Testis (tissue), 3 donors: ENCODE results near the gene VPS37B. TPM values are rescaled to one million over a fixed set of nuclear protein-coding genes. Genes with fewer than 3 reads are reported as not detected.

ENCODE experiments used
- DNase-seq: peaks from one replicate; pipeline ENCODE4 v3.0.0-alpha.2; 2019
- H3K27ac ChIP-seq, 2 donors: fragments of 200-600 bp; sonication (generic); one replicate each; pipeline ENCODE4 v1.5.1; 2019
- H3K27me3 ChIP-seq: fragments of 200-600 bp; sonication (generic); one replicate; pipeline ENCODE4 v1.5.1; 2019
- H3K36me3 ChIP-seq: fragments of 200-600 bp; sonication (generic); one replicate; pipeline ENCODE4 v1.5.1; 2017; ENCODE audit warnings: low read depth; ENCODE audit errors: missing control alignments
- H3K4me1 ChIP-seq: fragments of 200-600 bp; sonication (generic); one replicate; pipeline ENCODE4 v1.5.1; 2019
- H3K4me3 ChIP-seq, 2 donors: fragments of 200-600 bp; sonication (generic); one replicate each; pipeline ENCODE4 v1.5.1; 2017 to 2019
- H3K9me3 ChIP-seq: fragments of 200-600 bp; sonication (generic); one replicate; pipeline ENCODE4 v1.5.1; 2017
- POLR2A ChIP-seq: fragments of 450-650 bp; IDR thresholded peaks from one replicate; pipeline ENCODE4 v1.6.1; 2017; ENCODE audit warnings: antibody characterized with exemption, mild to moderate bottlenecking, moderate library complexity
- WGBS, 2 donors: methylation state at CpG; one replicate each; pipeline ENCODE4 v1.1.5; 2018; 5-methylcytosine and 5-hydroxymethylcytosine counted together
- intact Hi-C: fragments of 100-400 bp; cut with DNase I; formaldehyde crosslinking; loops from one replicate; pipeline ENCODE4 v1.15.1; 2023; ENCODE audit warnings: low total_unique reads
- polyA plus RNA-seq: library from polyadenylated mRNA; stranded (reverse); fragments of 350-450 nt; fragmentation: Illumina TruSeq; extraction: RNeasy Lipid Tissue Mini Kit (QIAGEN cat#74804); gene quantifications from one replicate; pipeline ENCODE4 v1.2.3, GENCODE V29; 2014; ENCODE audit warnings: low read depth, low replicate concordance; ENCODE audit not compliant: insufficient read depth
- total RNA-seq, 2 donors: library from RNA; depleted of rRNA; stranded (reverse); fragments of >200 nt; gene quantifications; one replicate each; pipeline ENCODE4 v1.2.3, GENCODE V29; 2016
- TF ChIP-seq, protein P1 (sequence below), 3 experiments: fragments of 450-650 bp in 2 of 3; fragments of 200-600 bp in 1 of 3; sonication (generic) in 1 of 3; IDR thresholded peaks; one replicate each; pipeline ENCODE4 v1.5.1; 2016 to 2019; ENCODE audit warnings: antibody characterized with exemption in 3 of 3, mild to moderate bottlenecking in 2 of 3, moderate library complexity in 1 of 3

VPS37B gene
- total and polyA plus RNA-seq, 3 donors from 2014 or later = 38.0 to 90.1 (median 75.8) TPM

DNA sequence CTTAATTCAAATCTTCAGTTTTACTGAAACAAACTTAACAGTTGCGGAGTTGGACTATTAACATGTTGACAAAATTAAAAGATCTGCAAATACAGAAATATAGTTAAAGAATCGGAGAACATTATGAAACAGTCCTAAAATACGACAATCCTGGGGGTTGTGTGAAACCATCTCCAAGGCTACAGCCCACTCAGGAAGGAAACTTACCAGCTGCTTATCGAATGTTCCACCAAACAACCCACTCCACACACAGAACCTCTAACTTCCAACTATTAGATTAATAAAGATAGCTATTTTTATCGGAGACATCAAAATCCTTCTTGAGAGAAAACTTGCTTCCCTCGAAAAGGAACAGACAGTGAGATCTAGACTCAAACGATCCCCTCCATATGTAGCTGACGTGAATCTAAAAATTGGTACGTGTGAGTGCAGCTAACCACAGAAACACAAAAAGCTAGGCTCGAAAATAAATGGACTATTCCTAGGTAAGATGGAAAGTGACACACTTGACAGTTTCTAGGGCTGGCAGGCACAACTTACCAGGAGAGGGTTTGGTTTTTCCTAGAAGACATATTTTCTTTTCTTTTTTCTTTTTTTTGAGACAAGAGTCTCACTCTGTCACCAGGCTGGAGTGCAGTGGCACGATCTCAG, 12.9 kb downstream of the VPS37B start:
- DNase-seq = no peak
- no peaks in the 10 kb centered on the region for H3K9me3 ChIP-seq
- peaks cover 30% of the 10 kb centered on the region for H3K4me1 ChIP-seq
- no peak overlapping the region for H3K4me3 ChIP-seq
- intact Hi-C loops = no loop called here
- no peaks in the 10 kb centered on the region for H3K36me3 ChIP-seq
- 64 to 68% methylated on average over 11 of the region's 11 CpGs for WGBS, 2 donors
- H3K27ac ChIP-seq = no peak overlapping the region
- TF ChIP-seq POLR2A = no peak
- TF ChIP-seq, protein P1, sequence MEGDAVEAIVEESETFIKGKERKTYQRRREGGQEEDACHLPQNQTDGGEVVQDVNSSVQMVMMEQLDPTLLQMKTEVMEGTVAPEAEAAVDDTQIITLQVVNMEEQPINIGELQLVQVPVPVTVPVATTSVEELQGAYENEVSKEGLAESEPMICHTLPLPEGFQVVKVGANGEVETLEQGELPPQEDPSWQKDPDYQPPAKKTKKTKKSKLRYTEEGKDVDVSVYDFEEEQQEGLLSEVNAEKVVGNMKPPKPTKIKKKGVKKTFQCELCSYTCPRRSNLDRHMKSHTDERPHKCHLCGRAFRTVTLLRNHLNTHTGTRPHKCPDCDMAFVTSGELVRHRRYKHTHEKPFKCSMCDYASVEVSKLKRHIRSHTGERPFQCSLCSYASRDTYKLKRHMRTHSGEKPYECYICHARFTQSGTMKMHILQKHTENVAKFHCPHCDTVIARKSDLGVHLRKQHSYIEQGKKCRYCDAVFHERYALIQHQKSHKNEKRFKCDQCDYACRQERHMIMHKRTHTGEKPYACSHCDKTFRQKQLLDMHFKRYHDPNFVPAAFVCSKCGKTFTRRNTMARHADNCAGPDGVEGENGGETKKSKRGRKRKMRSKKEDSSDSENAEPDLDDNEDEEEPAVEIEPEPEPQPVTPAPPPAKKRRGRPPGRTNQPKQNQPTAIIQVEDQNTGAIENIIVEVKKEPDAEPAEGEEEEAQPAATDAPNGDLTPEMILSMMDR (IDR thresholded peaks at IDR 0.05) = no peak
- H3K27me3 ChIP-seq = no peaks in the 10 kb centered on the region

DNA sequence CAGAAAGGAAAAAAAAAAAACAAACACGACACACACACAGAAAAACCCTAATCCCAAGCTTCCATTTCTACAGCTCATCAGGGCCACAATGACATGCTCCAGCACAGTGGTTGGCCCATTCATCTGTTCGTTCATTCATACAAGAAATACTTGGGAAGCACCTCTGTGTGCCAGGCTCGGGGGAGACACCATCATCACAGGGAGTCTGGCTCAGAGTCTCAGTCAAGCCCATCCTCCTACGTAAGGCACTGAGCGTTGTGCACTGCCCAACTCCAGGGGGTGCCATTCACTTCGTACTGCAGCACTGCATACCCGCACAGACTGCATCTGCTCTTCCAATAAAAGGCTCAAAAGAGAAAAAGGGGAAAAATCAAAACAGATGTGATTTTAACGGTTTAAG, 15.3 kb downstream of the VPS37B start:
- Histone ChIP-seq H3K27ac (peak overlapping the region in 1 of 2 donors; percentile 47), H3K27me3 (no peaks in the 10 kb centered on the region), H3K4me3 (no peak overlapping the region), H3K4me1 (peaks cover 43% of the 10 kb centered on the region), H3K36me3 (no peaks in the 10 kb centered on the region), H3K9me3 (no peaks in the 10 kb centered on the region)
- peak; percentile 79 for DNase-seq
- 49 to 64% methylated on average over 8 of the region's 8 CpGs for WGBS, 2 donors
- no peak for TF ChIP-seq POLR2A
- TF ChIP-seq, protein P1 (IDR thresholded peaks at IDR 0.05) = peak in 2 of 3 experiments; percentile 19 to 31
- intact Hi-C loops = no loop called here

DNA sequence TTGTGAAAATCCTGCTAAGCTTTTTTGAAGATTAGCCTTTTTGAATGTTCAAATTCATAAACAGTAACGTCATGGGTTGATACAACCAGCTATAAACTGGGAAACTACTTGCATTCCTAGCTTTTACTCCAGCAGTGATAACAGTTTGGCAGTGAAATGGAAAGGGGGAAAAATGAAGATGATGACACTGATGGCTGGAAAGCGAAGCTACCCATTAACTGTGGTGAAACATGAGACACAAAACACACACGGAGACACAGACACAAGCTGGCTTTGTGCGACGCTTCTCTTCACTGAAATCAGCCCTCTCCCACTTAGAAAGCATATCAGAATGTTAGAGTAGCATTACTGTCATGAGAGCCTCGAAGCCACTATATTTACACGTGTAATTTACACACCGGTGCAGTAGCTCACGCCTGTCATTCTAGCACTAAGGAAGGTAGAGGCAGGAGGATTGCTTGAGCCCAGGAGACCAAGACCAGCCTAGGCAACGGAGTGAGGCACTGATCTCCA, 15.7 kb downstream of the VPS37B start:
- no peak for DNase-seq

DNA sequence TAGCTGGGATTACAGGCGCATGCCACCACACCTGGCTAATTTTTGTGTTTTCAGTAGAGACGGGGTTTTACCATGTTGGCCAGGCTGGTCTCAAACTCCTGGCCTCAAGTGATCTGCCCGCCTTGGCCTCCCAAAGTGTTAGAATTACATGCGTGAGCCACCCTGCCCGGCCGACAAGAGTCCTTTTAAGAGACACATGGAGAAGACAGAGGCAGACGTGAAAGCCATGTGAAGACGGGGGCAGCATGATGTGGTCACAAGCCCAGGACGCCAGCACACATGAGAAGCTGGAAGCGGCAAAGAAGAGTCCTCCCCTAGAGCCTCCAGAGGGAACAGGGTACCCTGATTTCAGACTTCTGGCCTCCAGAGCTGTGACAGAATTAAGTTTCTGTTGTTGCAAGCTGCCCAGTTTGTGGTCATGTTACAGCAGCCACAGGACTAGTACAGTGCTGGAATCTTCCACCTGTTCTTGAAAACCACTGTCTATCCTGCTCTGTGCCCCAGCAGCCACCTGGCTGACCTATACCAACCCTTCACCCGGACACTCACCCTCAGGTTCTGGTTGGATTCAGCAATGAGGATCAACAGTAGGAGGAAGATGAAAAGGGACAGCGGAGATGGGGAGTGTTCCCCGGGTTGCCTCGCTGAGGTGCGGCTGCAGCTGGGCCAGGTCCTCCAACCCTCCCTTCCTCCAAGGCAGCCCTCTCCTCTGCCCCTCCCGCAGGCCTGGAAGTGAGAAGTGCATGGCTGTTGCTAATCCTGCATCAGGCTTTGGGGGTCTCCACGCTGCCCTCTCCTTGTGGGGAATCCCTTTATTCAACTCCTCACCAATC, 16.9 kb downstream of the VPS37B start:
- no peak overlapping the region for H3K4me3 ChIP-seq
- H3K27me3 ChIP-seq = no peaks in the 10 kb centered on the region
- DNase-seq = no peak
- intact Hi-C loops = no loop called here
- no peak for TF ChIP-seq POLR2A
- TF ChIP-seq, protein P1 (IDR thresholded peaks at IDR 0.05) = no peak
- H3K4me1 ChIP-seq = peaks cover 48% of the 10 kb centered on the region
- WGBS, 2 donors = 82 to 88% methylated on average over 17 of the region's 17 CpGs
- no peaks in the 10 kb centered on the region for H3K36me3 ChIP-seq
- H3K9me3 ChIP-seq = no peaks in the 10 kb centered on the region
- peak overlapping the region in 1 of 2 donors; percentile 10 for H3K27ac ChIP-seq

More for the DNA sequence above, 15.7 kb downstream of the VPS37B start:
- Histone ChIP-seq H3K4me1 (peaks cover 43% of the 10 kb centered on the region), H3K27me3 (no peaks in the 10 kb centered on the region), H3K36me3 (no peaks in the 10 kb centered on the region), H3K9me3 (no peaks in the 10 kb centered on the region), H3K27ac (peak overlapping the region in 1 of 2 donors; percentile 47), H3K4me3 (no peak overlapping the region)
- TF ChIP-seq, protein P1 (IDR thresholded peaks at IDR 0.05) = no peak
- no peak for TF ChIP-seq POLR2A
- WGBS, 2 donors = 66 to 67% methylated on average over 10 of the region's 10 CpGs
- intact Hi-C loops = no loop called here
